ENCODE results near the gene CFAP97D1.

The CFAP97D1 gene

DNA sequence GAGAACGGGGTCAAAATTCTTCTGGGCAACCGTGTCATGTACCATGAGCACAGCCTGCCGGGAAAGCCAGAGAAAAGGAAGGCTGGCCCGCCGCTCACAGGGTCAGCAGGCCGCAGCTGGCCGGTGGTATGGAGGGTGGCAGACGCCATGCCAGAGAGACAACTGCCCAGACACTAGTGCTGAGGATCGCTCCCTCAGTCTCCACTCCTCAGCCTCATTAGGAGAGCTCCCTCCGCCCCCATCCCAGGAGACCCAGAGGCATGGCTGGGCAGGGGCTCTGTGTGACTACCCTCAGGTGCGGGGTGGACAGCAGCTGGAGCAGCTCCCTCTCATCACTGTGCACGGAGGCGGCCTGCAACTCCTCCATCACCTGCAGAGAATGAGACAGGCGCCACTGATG is 49.5 kb downstream of the CFAP97D1 start:
- no peak for DNase-seq (ENCODE audit: low read depth)

DNA sequence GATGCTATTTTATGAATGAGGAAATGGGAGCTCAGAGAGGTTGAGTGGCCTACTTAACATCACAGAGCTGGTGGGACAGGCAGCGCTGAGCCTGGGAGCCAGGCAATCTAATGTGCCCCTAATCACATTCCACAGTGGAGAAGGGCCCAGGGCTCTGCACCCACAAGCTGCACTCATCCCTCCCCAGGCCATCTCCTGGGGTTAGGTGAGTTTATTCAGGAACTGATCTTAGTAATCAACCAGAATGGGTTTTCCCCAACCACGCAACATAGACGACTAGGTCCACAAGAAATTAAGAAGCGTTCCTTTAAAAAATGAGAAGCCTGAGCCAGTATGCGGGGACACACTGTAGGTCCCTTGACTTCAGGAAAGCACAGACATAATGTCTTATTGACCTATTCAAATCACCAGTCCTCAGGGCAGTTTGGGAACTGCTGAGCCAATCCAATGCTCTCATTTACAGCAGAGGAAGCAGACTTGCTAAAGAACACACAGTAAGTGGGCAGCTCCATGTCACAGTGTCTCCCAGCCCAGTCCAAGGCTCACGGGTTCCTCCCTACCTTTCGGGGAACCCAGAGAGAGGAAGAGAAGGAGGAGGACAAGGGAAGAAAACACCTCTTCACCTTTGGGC is 50.4 kb downstream of the CFAP97D1 start:
- no peak for DNase-seq (ENCODE audit: low read depth)

DNA sequence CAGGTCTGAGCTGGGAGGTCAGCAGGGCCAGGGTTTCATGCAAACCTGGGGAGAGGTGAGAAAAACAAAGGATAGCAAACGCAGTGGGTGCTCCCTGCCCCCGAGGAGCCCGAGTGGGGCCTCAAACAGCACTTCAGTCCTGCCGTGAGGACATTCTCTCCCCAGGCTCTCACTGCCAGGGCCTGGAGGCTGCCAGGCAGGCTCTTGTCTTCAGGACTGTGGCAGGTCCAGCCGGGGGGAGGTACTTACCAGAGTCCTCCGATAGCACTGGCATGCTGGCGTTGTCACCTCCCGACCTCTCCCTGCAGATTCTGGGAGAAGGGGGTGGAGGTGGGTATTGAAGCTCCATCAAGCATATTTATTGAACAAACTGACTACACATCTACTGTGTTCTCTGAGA is 51.4 kb downstream of the CFAP97D1 start:
- DNase-seq (ENCODE audit: low read depth), result no peak

DNA sequence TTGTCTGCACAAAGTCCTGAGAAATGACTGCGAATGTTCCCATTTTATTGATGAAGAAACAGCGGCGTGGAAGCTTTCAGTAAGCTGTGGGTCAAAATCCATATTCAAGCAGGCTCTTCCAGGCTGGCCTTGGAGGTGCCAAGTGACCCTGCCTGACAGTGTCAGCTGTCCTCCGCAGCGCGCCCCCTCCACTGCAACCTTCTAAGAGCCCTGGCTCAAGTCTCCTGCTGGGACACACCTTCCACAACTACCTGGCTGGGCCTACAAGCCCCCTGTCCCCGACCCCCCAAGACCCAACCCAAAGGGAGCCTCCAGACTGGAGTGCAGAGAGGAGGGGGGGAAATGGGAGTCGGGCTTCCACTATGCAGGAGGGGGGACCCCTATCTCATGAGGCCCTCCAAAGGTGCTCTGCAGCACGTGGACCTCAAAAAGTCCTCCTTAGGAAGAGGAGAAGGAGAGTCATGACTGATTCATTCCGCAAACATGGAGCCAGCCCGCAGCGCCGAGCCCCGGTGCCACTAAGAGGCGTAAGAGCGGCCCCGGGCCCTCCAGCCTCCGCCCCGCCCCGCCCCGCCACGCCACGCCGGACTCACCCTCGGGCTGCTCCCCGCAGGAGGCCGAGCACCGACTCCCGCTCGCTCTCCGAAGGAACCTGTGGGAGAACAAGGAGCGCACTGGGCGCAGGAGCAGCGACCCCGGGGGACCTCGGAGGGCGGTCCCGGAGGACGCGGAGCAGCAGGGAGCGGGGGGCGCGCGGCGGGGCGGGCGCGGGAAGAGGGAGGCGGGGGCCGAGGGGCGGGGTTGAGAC is 52.1 kb downstream of the CFAP97D1 start:
- no peak for DNase-seq (ENCODE audit: low read depth)

DNA sequence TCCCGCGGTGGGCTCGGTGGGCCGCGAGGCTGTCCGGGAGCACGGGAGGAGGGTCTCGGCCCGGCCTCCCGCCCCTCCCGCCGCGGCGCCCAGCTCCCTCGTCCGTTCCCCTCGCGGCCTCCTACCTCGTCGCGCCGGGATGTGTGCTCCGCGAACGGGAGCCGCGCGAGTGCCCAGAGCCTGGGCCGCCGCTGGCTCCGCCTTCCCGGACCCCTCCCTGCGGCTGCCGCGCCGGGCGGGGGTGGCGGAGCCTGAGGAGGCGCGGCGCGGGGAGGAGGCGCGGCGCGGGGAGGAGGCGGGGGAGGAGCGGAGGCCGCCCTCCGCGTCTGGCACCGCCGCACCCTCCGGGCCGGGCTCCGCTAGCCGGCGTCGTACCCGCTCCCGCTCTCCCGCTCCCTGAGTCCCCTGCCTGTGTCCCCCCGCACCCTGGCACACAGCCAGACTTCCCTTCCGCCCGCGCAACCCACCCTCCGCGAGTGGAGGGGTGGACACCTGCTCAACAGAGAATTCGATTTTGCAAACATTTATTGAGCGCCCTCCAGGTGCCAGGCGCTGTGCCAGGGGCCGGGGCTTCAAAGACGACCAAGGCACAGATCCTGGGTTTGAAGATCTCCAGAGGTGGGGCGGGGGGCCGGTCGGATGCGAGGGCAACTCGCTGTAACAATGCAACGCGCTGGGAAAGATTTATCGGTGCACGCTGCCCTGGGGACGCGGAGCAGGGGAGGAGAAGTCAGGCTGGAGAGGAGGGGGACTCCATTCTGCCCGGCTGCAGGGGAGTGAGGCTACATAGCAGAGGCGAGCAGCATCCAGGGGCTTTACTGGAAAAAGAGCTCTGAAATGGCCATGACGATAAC is 53.0 kb downstream of the CFAP97D1 start, which contains the start of gene MPP3:
MPP3 (minus strand) TSS at position 171 of the 854 bp plus-strand sequence. CDS start 1,240 bp downstream, outside the sequence.
- DNase-seq (ENCODE audit: low read depth), result peak; percentile 26

DNA sequence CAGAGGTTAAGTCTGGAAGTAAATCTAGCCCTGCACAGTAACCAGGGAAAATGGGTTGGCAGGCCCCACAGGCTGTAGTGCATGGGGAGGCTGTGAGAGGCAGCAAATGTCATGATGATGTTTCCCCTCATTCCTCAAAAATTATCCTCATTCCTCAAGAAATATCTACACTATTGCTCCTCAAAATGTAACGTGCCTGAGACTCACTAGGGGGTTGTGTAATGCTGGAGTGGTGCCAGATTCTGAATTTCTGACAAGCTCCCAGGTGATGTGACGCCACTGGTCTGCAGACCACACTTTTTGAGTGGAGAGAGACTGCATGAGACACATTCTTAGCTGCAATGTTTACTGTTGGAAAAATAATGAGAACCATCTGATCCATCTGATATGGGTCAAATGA is 53.9 kb downstream of the CFAP97D1 start:
- no peak for DNase-seq (ENCODE audit: low read depth)
